GM18508 (cell line): ENCODE results near the gene NAB1.
A peak's percentile ranks its signal among the peaks of the same experiment; 100 is the strongest.
"Not testable (repeated sequence)": the region's sequence is repeated elsewhere in the genome, so short reads cannot be mapped to it uniquely, and the experiment has no call there.

Source experiments
- ATAC-seq: cut with Tn5 transposase; IDR thresholded peaks from one replicate; pipeline ENCODE4 v1.9.1; 2021; ENCODE audit warnings: moderate number of reproducible peaks; ENCODE audit not compliant: insufficient read depth, unreplicated experiment

Gene NAB1

DNA sequence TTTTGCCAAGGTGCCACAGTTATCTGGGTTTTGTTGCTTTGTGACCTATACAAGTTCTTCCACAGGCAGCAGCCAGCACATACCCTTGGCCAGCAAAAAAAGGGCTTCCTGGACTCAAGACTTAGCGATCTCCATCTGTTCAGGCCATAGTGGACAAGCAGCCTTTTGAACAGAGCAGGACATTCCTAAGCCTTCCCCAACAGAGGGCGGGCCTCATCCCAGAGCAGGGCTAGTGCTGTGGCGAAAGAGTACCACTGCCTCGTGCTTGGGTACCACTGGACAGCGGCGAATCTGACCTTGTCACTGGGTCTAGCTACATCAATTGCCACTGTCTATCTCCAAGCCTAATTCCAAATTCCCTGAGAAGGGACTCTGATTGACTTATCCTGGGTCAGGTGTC lies 56.4 kb downstream of the NAB1 start:
- no peak for ATAC-seq

- ATAC-seq = no peak
Measured at GRCh38 chr2:190707726-190708125, 58.8 kb downstream of the NAB1 start.

DNA sequence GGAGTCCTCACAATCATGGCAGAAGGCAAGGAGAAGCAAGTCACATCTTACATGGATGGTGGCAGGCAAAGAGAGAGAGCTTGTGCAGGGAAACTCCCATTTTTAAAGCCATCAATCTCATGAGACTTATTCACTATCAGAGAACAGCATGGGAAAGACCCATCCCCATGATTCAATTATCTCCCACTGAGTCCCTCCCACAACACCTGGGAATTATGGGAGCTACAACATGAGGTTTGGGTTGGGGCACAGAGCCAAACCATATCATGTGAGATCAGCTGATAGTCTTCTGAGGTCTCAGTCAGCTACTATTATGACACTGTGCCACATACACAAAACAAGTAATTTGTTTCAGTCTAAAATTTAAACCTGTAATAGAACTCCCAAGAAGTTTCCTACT lies 59.8 kb downstream of the NAB1 start:
- not testable (repeated sequence) for ATAC-seq

DNA sequence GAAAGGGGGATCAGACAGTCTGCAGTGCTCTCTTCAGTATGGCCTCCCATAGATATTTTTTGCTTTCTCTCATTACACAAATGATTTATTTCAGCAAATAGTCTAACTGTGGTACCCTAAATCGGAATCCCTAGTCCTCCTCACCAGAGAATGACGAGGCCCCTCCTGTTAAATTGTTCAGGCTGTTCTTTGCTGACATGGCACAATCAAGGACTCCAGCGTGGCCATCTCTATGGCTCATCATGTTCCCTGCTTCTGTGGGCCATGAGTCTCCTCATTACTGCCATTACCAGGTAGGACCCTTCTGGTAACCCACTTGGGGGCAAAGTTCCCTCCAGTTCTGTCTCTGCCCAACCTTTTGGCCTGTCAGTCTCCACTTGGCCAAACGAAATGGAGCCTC lies 62.2 kb downstream of the NAB1 start:
- ATAC-seq = no peak

DNA sequence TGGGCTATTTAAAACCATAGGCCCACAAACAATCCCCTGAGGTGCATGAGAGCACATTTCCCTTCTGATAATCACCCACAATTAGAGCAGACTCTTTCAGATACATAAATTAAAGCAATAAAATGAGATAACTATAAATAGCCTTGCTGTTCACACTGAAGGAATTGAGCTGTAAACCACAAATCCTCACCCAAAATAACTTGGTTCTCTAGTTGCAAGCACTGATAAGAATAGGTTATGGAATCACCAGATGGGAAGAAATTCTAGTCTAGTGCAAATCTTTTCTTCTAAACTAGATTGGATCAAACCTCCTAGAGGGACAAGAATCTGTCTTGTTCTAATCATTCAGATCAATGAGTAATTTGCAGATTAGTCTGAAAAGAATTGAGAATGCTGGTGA lies 64.6 kb downstream of the NAB1 start:
- no peak for ATAC-seq

DNA sequence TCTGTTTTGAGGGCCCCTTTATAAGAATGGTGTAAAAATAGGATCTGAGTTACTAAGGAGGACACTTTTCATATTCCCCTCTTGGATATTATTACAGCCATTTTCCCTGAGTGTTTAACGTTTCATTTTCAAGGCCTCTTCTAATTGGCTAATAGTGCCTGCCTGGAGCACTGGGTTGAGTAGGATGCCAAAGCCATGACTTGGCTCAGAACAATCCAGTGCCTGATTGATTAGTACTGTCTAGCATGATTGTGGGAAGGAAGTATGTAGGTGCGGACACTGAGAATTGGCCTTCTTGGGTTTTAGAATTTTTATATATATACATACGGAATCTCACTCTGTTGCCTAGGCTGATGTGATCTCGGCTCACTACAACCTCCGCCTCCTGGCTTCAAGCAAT lies 66.1 kb downstream of the NAB1 start:
- no peak for ATAC-seq

- no peak for ATAC-seq
Measured at GRCh38 chr2:190716176-190716807, 67.4 kb downstream of the NAB1 start.

DNA sequence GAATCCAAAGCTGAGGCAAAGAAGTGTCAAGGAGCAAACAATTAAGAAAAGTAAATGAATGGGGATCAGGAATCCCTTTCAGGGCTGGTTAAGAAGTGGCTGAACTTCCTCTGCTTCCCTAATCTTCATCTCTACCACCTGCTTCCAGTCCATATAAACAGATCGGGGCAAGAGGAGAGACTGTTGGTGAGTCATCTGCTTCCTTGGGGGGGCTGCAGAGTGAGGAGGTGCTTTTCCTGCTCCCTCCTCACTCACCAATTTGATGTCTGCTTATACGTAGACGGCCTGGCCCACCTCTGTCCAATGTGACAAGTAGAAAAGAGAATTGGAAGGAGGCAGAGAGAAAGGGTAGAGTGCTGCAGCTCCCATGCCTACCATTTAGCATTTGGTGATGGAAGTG lies 68.4 kb downstream of the NAB1 start:
- ATAC-seq = no peak

GRCh38 chr2:190717764-190718651 lies 69.1 kb downstream of the NAB1 start:
- ATAC-seq = no peak

- ATAC-seq = peak; percentile 48
Measured at GRCh38 chr2:190718652-190719526, 70.0 kb downstream of the NAB1 start.

GRCh38 chr2:190720276-190720675 lies 71.4 kb downstream of the NAB1 start:
- no peak for ATAC-seq

- no peak for ATAC-seq
Measured at GRCh38 chr2:190720691-190721090, 71.8 kb downstream of the NAB1 start.

DNA sequence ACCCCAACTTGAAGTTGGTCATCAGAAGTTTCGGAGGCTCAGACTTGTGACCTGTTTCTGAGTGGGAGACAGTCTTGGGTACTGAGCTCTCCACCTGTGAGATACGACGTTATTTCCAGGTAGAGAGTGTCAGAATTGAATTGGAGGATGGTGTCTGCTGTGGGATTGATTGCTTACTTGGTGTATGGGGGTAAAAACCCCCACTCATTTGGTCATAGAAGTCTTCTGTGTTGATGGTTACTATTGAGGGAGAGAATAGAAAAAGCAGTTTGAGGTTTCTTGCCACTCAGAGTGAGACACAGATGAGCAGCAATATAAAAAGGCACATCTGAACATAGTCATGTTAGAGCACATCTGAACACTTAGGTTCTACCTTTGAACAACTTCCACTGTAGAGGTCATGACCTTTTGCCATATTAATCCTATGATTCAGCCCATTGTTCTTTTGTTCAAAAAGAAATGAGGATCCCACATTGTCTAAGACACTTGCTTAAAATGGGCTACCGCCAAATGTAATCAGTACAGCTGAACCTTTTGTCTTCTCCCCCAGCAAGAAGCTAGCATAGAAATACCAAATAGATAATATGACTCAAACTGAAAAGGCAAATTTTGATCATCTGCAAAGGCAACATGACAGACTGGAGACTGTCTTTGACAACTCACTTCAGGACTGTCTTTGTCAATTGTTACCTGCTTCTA lies 73.3 kb downstream of the NAB1 start:
- peak; percentile 66 for ATAC-seq

DNA sequence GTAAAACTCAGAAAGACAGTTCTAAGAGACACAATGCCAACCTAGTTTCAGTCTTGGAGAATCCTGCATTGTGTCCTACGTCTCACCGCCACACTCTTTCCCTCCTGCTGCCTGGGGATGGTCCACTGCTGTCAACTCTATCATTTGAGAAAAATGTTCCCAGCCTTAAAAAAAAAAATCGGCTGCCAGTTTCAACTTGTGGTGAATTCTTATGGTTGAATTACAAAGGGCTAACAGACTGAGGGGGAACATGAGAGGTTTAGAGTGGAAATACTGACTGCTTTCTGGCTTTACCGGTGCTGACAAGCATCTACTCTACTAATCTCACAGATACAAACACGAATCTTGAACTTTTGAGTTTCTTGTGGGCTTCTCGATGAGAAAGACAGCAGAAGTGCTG lies 74.0 kb downstream of the NAB1 start:
- ATAC-seq = no peak

DNA sequence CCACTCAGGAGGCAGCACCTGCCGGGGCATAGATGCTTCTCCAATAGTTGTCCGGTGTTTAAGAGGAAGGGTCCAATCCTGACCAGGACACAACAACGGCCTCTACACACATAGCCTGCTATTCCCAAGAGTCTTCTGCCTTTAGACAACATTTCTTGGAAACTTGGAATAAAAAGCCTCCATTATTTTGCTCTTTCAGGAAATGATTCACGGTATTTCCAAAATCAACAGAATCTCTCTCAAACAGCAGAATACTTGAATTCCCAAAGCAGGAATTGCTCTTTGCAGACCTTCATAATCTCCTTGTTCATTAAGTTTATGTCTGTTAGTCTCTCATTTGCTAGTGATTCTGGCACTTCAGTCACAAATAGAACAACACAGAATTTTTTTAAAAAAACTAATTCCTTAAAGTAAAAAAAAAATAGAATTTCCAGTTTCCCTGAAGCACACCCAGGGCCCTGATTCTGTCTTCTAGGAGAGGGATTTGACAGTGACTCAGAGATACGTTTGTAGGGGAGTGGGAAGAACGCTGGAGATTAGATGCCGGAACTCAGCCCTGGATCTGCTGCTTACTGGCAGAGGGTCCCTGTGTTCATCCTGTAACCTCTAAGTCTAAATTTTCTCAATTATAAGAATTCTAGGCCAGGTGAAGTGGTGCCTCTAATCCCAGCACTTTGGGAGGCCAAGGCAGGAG lies 74.7 kb downstream of the NAB1 start:
- no peak for ATAC-seq

DNA sequence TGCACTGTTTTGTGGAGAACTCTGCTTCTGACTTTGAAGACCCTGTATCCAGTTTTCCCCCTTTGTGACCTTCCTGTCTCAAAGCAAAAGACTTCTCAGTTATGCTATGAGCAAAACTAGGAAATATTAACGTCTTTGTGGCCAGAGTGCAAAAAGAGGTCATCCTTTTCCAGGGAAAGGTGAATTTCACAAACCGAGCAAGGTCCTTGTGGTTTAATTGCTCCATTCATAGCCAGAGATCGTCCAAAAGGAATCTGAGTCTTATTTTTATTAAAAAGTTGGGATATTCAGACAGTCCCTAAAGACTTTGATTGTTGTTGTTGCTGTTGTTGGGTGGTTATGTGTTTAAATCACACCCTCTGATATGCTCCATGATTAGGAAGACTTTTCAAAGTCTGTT lies 77.4 kb downstream of the NAB1 start:
- ATAC-seq = no peak

- ATAC-seq = no peak
Measured at GRCh38 chr2:190736355-190736754, 87.5 kb downstream of the NAB1 start.

DNA sequence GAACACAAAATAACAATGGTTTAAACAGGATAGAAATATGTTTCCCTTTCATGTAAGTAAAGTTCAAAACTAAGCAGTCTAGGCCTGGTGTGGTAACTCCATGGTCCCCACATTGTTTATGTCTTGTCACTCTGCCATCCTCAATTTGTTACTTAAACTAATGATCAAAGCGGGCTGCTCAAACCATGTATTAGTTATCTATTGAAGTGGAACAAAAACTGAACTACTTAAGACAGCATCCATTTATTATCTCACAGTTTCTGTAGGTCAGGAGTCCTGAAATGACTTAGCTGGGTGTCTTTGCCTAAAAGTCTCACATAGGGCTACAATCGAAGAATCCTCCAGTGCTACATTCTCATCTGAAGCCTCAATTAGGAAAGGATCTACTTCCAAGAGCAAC lies 91.6 kb downstream of the NAB1 start:
- no peak for ATAC-seq
